ENCODE data around the gene PEX11A.

The PEX11A gene

DNA sequence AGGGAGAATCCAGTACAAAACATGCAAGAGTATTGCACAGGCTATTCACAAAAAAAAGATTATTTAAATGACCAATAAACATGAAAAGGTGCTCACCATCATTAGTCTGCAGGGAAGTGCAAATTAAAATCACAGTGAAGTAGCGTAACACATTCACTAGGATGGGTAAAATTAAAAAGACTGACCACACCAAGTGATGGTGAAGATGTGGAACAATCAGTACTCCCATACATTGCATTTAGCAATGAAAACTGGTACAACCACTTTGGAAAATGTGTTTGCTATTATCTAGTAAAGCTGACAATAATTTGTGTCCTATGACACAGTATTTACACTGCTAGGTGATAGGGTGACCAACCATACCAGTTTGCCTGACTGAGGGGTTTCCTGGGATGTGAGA, 34.1 kb upstream of the PEX11A start:
- H3K27ac ChIP-seq, result no peak overlapping the region
- TF ChIP-seq, protein P1, sequence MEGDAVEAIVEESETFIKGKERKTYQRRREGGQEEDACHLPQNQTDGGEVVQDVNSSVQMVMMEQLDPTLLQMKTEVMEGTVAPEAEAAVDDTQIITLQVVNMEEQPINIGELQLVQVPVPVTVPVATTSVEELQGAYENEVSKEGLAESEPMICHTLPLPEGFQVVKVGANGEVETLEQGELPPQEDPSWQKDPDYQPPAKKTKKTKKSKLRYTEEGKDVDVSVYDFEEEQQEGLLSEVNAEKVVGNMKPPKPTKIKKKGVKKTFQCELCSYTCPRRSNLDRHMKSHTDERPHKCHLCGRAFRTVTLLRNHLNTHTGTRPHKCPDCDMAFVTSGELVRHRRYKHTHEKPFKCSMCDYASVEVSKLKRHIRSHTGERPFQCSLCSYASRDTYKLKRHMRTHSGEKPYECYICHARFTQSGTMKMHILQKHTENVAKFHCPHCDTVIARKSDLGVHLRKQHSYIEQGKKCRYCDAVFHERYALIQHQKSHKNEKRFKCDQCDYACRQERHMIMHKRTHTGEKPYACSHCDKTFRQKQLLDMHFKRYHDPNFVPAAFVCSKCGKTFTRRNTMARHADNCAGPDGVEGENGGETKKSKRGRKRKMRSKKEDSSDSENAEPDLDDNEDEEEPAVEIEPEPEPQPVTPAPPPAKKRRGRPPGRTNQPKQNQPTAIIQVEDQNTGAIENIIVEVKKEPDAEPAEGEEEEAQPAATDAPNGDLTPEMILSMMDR (conservative IDR thresholded peaks at IDR 0.05), result no peak
- TF ChIP-seq ZFX (IDR thresholded peaks at IDR 0.05), result no peak

DNA sequence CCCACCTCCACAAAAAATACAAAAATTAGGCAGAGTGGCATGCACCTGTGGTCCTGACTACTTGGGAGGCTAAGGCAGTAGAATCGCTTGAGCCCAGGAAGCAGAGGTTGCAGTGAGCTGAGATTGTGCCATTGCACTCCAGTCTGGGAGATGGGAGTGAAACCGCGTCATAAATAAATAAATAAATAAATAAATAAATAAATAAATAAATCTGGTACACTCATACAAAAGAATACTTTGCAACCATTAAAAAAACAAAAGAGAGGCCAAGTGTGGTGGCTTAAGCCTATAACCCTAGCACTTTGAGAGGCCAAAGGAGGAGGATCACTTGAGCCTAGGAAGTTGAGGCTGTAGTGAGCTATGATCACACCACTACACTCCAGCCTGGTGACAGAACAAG, 32.5 kb upstream of the PEX11A start:
- TF ChIP-seq, protein P1 (conservative IDR thresholded peaks at IDR 0.05), result no peak
- TF ChIP-seq ZFX (IDR thresholded peaks at IDR 0.05), result no peak
- H3K27ac ChIP-seq, result no peak overlapping the region

DNA sequence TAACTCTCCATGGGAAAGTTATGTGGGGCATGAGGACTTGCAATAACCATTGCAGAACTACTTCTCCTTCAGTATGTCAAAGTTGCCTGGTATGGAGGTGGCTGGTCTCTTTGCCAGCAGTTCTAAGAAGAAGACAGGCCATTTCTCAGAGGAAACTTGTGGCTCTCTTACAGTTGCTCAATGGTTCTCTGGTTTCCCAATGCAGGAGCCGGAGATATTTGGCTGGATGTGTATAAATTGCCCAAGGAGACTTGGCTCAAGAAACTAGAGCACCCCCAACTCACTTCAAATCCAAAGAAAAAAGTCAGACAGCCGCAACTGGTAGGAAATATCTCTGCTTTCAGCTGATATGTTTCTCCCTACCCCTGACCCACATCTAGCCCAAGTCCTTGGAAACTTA, 24.2 kb upstream of the PEX11A start:
- TF ChIP-seq, protein P1 (conservative IDR thresholded peaks at IDR 0.05), result no peak
- TF ChIP-seq ZFX (IDR thresholded peaks at IDR 0.05), result no peak

DNA sequence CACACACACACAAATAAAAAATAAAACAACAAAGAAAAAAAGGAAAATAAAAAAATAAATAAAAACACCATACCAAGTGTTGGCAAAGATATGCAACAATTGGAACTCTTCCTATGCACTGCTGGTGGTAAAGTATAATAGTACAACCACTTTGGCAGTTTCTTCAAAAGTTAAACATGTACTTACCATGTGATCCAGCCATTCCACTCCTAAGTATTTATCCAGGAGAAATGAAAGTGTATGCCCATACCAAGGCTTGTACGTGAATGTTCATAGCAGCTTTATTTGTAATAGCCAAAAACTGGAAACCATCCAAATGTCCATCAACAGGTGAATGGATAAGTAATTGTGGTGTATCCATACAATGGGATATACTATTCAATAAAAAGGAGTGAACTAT, 17.0 kb upstream of the PEX11A start:
- H3K27ac ChIP-seq, result no peak overlapping the region
- no peak for TF ChIP-seq ZFX (IDR thresholded peaks at IDR 0.05)
- TF ChIP-seq, protein P1 (conservative IDR thresholded peaks at IDR 0.05), result no peak

More for the DNA sequence above, 24.2 kb upstream of the PEX11A start:
- no peak overlapping the region for H3K27ac ChIP-seq

DNA sequence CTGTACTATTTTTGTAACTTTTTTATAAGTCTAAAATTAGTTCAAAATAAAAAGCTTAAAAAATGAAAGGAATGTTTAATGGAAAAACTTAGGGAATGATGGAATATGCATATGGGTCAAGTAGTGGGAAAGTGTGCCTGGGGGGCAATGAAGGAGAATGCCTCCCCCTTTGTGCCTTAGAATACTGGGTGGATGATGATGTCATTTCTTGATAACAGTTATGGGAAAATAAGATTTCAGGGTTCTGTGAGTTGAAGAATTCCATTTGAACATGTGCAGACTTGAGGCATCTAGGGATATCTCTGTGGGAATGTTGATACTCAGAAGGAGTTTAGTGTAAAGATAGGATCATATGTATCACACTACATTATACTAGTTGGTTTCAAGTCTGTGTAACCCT, 13.9 kb upstream of the PEX11A start:
- TF ChIP-seq, protein P1 (conservative IDR thresholded peaks at IDR 0.05), result no peak
- no peak overlapping the region for H3K27ac ChIP-seq

DNA sequence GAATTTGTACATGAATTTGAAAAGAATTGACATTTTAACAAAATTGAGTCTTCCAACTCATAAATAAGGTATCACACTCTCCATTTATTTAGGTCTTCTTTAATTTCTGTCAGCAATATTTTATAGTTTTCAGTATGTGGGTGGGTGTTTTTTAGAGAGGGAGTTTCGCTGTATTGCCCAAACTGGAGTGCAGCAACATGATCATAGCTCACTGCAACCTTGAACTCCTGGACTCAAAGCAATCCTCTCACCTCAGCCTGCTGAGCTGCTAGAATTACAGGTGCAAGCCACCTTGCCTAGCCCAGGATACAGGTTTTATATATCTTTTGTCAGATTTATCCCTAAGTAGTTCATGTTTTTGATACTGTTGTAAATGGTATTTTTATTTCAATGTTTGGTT, 4.6 kb upstream of the PEX11A start:
- H3K27ac ChIP-seq, result no peak overlapping the region
- TF ChIP-seq, protein P1 (conservative IDR thresholded peaks at IDR 0.05), result no peak
- no peak for TF ChIP-seq ZFX (IDR thresholded peaks at IDR 0.05)

DNA sequence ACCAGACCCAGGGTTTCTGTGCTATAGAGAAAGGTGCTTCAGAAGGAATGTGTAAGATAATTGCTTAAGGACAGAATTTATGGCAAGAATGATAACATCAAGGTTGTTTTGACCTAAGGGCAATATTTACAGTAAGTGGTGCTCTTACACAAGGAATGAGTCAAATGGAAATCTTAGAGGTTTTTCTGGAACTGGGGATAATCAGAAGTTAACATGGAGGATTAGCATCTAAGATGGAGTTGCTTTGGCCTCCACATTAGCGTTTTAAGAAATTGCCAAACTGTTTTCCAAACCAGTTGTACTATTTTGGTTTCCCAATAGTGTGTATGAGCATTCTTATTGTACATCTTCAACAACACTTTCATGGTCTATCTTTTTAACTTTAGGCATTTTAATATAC, 3.1 kb upstream of the PEX11A start:
- no peak for TF ChIP-seq ZFX (IDR thresholded peaks at IDR 0.05)
- TF ChIP-seq, protein P1 (conservative IDR thresholded peaks at IDR 0.05), result no peak
- no peak overlapping the region for H3K27ac ChIP-seq
